NOMO-1 treated with DMSO at 0.1 percent for 48 hours (cell line): ENCODE results near the gene GFER.

Experiments
- DNase-seq: peaks from one replicate; lab custom pipeline; 2025; ENCODE audit not compliant: unreplicated experiment; lab: John Stamatoyannopoulos, UW

GFER gene

DNA sequence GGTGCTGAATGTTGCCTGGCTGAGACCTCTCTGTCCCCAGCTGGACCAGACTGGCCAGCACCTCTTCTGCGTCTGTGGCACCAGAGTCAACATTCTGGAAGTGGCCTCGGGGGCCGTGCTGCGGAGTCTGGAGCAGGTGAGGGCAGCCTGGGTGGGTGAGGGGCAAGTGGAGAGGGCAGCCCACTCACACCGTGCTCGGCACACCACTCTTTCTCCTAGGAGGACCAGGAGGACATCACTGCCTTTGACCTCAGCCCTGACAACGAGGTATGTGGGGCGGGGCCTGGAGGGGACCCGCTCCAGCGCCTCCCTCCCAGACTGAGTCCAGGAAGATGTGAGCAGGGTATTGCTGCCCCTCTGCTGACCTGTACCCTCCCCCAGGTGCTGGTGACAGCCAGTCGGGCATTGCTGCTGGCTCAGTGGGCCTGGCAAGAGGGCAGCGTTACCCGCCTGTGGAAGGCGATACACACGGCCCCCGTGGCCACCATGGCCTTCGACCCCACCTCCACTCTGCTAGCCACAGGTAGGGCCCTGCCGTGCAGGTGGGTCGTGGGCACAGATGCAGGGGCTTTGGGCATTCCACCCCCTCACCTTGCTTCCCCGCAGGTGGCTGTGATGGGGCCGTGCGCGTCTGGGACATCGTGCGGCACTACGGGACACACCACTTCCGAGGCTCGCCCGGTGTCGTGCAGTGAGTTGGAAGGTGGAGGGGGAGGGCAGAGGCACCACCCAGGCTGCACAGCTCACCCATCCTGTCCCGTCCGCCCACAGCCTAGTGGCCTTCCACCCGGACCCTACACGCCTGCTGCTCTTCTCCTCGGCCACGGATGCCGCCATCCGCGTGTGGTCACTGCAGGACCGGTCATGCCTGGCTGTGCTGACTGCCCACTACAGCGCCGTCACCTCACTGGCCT is 9.6 kb upstream of the GFER start:
- no peak for DNase-seq

DNA sequence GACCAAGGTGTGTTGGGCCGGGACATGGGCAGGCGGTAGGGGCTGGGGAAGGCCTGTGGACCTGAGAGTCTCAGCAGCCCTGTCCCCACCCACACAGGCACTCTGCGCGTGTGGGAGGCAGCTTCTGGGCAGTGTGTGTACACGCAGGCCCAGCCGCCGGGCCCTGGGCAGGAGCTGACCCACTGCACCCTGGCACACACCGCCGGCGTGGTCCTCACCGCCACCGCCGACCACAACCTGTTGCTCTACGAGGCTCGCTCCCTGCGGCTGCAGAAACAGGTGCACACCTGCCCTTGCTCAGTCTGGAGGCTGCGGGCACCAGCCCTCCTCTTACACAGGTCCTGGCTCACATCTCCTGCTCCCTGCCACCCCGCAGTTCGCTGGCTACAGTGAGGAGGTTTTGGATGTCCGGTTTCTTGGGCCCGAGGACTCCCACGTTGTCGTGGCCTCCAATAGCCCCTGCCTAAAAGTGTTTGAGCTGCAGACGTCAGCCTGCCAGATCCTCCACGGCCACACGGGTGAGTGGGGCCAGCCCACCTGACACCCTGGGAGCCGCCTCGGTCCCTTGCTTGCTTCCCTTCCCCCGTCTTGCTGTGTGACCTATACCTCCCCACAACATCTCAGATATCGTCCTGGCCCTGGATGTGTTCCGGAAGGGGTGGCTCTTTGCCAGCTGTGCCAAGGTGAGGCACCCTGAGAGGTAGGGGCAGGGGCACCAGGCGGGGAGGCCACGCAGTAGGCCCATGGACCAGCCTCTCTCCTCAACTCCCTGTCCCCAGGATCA is 8.4 kb upstream of the GFER start:
- DNase-seq = no peak

GRCh38 chr16:1976216-1976520 is 7.8 kb upstream of the GFER start:
- DNase-seq = no peak

GRCh38 chr16:1976951-1977874 is 6.8 kb upstream of the GFER start:
- DNase-seq = no peak

DNA sequence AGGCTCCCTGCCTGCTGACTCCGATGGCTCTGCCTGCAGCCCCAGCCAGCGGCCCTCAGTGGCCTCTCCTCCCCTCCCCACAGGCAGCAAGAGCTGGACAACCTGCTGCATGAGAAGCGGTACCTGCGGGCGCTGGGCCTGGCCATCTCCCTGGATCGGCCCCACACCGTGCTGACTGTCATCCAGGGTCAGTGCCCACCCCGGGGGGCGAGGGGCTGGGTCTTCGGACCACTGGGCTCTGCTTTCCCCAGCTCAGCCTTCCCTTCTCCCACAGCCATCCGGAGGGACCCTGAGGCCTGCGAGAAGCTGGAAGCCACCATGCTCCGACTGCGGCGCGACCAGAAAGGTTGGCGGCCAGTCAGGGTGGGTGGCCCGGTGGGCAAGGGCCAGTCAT is 6.1 kb upstream of the GFER start:
- no peak for DNase-seq

GRCh38 chr16:1978476-1979120 is 5.4 kb upstream of the GFER start:
- no peak for DNase-seq

GRCh38 chr16:1979271-1980029 is 4.5 kb upstream of the GFER start:
- DNase-seq = no peak

GRCh38 chr16:1980030-1980769 is 3.8 kb upstream of the GFER start:
- no peak for DNase-seq

DNA sequence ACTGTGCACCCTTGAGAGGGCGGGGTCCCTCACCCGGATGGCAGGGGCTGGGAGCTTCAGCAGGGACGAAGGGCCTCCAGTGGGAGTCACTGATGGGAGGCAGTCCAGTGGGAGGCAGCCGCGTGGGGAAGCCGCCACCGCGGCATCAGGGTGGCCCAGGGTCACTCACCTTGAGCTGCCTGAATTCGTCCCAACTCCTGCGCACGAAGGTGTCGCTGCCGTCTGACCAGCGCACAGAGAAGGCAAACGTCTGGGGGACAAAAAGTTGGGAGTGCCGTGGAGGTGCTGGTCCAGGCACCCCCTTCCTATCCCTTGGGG is 3.3 kb upstream of the GFER start:
- DNase-seq = no peak

GRCh38 chr16:1981398-1981836 is 2.6 kb upstream of the GFER start, which contains the start of gene NOXO1:
Gene NOXO1 (minus strand): TSS chr16:1981469. CDS start chr16:1981179, 290 bp downstream.
- no peak for DNase-seq

GRCh38 chr16:1982013-1982433 is 2.0 kb upstream of the GFER start:
- DNase-seq = no peak

- DNase-seq = no peak
Observed at GRCh38 chr16:1982991-1983543, 926 bp upstream of the GFER start.

DNA sequence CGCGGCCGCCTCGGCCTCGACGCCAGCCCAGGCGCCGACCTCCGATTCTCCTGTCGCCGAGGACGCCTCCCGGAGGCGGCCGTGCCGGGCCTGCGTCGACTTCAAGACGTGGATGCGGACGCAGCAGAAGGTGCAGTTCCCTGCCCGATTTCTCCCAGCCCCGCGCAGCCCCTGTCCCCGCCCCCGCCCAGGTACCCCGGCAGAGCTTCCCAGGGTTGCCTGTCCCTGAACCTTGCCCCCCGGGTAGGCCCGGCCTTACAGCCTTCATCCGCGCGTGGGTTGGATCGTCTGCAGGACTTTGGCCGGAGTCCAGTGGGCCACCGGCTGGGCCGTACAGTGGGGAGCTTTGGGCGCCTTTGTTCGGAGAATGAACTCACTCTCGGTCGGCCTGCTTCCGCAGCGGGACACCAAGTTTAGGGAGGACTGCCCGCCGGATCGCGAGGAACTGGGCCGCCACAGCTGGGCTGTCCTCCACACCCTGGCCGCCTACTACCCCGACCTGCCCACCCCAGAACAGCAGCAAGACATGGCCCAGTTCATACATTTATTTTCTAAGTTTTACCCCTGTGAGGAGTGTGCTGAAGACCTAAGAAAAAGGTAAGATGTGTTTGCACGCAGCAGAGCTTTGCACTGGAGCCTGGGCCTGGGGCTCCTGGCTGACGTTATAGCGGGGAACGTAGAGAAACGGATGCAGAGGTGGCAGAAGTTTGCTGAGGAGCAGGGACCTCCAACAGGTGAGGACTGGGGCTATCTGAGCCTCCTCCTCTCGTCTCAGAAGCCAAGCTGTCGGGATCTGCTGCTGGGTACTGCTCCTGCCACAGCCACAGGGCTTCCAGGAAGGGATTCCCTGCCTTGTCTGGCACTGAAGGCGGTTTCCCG is 593 bp downstream of the GFER start:
- no peak for DNase-seq

- DNase-seq = no peak
Observed at GRCh38 chr16:1985466-1986150, 1.6 kb downstream of the GFER start.

- DNase-seq = no peak
Observed at GRCh38 chr16:1987198-1987597, 3.2 kb downstream of the GFER start.

GRCh38 chr16:1989209-1990100 is 5.5 kb downstream of the GFER start, which contains the start of gene SYNGR3:
Gene SYNGR3 (plus strand): TSS chr16:1989970. CDS start chr16:1990103, 133 bp downstream.
- DNase-seq = no peak

- DNase-seq = no peak
Observed at GRCh38 chr16:1990101-1990350, 6.0 kb downstream of the GFER start.
